Activated CD8-positive, alpha-beta memory T cell treated with anti-CD3 and anti-CD28 coated beads, Interleukin-2, amount 50 U/mL, for 1 hour (primary cell): ENCODE results near the gene RBP3.

Experiments used
- DNase-seq: peaks from one replicate; pipeline ENCODE4 v3.0.0-alpha.2; 2020; ENCODE audit errors: extremely low read depth

RBP3 gene

DNA sequence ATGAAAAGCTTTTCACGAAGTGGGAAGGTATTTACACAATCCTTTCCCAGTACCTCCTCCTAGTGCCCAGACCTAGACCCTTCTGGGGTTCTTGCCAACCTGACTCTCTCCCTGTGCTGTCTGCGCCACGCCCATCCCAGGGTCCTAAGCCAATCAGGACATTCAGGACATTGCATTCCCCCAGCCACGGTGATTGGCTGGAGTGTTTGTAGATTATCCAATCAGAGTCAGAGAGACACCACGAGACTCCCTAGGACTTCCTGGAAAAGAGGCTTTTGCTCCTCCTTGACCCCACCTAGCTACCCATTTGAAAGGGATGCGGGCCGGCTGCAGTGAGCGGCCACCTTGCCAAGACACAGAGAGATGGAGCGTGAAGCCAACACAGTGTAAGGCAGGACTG is 29.5 kb upstream of the RBP3 start:
- no peak for DNase-seq

DNA sequence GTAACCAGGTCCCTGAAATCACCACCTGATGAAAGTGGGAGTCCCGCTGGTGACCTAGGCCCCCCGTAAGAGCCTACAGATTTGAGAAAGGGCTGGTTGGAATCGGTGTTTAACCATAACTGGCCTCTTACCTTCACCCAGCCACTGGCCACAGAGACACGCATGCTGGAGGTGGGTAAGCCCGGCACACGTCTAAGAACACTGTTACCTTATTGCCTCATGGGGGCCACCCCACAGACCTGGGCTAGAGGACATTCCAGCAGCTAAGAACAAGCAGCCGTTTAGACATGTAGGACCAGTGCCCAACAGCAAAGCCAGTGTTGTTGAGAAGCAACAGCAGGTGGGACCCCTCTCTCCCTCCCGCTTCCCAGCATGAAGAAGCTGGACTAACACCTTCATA is 28.4 kb upstream of the RBP3 start:
- no peak for DNase-seq

DNA sequence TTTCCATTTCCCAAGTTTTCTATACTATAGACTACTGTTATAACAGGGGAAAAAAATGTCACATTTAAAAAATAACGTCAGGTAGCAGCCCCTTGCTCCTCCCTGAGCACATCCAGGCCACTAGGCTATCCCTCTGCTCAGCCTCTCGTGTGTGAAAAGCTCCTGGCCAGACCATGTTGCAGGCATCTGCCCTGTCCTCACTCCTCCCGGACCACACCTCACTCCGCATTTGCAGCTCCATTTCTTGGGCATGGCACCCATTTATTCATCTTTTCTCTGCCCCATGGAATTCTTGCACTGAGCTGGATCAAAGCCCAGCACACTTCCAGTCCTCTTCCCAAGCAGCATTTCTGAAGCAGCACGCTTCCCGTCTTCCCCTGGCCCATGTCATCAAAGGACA is 27.4 kb upstream of the RBP3 start:
- DNase-seq, result no peak

DNA sequence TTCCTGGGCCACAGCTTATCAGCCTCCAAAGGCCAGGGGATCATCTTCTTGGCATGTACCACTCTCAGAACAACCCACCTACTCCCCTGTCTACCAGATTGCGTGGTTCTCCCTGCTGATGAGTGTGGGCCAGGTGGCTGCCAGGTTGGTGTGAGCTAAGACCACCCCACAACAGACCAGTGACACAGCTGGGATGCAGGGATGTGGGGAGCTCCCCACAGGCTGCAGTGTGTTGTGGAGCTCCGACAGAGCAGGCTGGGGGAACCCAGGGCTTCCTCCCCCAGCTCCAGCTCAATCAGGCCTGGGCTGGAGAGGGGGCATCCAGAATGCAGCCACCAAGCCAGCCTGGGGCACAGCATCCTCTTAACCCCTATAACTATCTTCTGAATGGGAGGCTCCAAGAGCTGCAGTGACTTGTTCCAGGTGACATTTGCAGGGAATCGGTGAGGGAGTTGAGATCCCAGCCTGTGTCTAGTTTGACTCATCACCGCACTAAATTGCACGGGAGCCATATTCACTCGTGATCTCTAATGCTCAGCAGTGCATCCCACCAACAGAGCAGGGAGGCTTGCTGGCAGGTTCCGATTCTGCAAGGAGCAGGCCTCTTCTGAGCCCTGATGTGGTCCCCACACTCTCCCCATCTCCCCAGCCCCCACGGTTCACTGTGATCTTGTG is 26.5 kb upstream of the RBP3 start:
- DNase-seq, result no peak

DNA sequence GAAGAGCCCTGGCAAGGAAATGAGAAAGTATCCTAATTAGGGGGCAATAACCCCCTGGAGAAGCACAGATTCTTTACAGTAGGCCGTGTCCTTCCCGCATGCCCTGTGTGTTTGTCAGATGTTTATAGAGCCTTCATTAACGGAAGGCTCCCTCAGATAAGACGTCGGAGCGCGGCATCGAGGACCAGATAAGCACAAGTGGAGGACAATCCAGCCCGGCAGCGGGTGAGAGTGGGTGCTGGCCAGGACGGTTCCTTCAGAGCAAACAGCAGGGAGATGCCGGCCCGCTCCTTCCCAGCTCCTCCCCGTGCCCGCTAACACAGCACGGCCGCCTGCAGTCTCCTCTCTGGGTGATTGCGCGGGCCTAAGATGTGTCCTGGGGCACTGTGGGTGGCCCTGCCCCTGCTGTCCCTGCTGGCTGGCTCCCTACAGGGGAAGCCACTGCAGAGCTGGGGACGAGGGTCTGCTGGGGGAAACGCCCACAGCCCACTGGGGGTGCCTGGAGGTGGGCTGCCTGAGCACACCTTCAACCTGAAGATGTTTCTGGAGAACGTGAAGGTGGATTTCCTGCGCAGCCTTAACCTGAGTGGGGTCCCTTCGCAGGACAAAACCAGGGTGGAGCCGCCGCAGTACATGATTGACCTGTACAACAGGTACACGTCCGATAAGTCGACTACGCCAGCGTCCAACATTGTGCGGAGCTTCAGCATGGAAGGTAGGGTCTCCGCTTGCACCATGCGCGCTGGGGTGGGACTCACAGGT is 25.7 kb upstream of the RBP3 start, which contains the start of gene GDF2:
Gene GDF2 (plus strand): TSS at position 155 of the 762 bp plus-strand sequence. CDS start 215 bp downstream, at position 370.
- DNase-seq, result no peak

DNA sequence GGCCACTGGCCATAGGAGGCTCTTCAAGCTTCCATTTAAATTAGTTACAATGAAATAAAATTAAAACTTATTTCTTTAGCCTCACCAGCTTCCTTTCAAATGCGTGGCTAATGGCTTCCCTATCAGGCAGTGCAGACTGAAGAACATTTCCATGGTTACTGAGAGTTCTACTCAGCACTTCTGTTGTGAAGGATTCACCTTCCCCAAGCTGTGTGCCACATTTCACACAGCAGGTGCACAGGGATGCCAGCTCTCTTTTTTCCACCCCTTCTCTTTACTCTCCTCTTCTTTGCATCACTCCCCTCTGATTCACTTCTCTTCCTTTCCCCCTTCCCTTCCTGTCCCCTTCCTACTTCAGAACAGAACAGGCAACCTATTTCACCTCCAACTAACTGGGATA is 25.1 kb upstream of the RBP3 start:
- no peak for DNase-seq

DNA sequence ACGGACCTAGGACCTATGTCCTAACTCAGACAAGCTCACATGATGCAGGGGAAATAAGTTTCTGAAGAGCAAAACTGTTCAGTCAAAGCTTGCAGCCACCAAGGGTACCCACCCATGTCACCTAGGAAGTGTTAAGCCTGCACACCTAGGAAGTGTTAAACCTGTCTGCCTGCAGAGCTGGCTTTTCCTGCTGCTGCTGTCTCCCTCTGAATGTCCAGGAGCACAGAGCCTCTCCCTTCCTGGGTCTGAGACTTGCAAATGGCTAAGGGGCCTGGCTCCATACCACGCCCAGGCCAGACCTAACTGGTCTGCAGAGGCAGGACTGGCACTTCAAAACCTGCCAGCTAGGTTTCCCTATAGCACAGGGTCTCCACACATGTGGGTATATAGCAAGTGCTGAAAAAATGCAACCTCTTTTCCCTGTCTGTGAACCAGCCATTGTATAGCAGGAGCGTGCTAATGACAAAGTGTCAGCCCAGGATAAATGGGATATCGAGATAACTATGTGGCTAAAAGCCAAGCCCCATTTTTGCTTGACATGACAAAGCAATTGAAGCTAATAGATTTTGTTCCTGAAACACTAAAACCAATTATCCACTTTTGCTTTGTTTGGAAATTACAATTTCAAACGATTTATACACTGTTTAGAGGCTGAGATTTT is 24.4 kb upstream of the RBP3 start:
- DNase-seq, result no peak

DNA sequence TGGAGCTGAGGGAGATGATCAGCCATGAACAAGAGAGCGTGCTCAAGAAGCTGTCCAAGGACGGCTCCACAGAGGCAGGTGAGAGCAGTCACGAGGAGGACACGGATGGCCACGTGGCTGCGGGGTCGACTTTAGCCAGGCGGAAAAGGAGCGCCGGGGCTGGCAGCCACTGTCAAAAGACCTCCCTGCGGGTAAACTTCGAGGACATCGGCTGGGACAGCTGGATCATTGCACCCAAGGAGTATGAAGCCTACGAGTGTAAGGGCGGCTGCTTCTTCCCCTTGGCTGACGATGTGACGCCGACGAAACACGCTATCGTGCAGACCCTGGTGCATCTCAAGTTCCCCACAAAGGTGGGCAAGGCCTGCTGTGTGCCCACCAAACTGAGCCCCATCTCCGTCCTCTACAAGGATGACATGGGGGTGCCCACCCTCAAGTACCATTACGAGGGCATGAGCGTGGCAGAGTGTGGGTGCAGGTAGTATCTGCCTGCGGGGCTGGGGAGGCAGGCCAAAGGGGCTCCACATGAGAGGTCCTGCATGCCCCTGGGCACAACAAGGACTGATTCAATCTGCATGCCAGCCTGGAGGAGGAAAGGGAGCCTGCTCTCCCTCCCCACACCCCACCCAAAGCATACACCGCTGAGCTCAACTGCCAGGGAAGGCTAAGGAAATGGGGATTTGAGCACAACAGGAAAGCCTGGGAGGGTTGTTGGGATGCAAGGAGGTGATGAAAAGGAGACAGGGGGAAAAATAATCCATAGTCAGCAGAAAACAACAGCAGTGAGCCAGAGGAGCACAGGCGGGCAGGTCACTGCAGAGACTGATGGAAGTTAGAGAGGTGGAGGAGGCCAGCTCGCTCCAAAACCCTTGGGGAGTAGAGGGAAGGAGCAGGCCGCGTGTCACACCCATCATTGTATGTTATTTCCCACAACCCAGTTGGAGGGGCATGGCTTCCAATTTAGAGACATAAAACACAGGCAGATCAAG is 22.6 kb upstream of the RBP3 start:
- DNase-seq, result no peak

DNA sequence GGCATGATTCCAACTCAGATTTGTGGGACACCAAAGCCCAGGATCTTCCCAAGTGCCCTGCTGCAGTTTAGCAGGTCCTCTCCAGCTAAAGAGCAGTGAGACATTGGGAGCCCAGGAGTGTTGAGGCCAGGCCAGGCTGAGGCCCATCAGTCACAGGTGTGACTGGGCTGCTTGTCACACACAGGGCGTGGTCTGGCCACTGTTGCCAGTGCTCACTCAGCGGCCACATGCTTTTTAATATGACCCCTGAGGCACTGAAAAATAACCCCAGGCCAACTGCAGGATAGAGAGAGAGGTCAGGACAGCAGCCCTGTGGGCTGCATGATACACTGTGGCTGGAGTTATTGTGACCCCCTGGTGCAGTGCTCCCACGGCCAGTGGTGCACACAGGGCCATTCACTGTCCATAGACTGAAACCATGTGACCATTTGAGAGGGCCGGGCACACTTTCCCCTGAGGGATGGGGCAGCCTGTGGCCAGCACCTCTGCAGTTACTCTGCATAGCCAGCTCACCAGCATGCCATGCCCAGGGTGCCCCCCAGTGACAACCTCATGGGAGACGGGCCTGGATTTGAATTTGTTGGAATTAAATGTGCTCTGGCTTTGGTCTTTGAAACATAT is 21.7 kb upstream of the RBP3 start:
- no peak for DNase-seq

DNA sequence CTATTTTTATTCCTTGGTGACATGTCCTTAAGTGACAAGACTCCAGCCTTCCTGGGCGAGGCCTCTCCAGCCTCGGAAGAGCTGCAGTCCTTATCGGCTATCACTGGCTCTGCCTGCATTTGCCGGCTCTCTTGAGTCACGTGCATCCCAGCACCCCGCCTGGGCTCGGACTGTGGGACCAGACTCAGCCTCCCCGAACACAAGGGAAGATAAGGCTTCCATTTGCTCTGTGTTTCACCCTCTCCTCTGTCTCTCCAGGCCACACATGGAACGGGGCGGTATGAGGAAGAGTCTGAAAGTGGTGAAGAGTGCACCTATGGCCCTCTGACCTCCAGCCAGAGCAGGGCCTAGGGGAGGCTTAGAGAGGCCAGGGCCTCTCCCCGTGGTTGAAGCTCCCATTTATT is 21.2 kb upstream of the RBP3 start:
- DNase-seq, result no peak

DNA sequence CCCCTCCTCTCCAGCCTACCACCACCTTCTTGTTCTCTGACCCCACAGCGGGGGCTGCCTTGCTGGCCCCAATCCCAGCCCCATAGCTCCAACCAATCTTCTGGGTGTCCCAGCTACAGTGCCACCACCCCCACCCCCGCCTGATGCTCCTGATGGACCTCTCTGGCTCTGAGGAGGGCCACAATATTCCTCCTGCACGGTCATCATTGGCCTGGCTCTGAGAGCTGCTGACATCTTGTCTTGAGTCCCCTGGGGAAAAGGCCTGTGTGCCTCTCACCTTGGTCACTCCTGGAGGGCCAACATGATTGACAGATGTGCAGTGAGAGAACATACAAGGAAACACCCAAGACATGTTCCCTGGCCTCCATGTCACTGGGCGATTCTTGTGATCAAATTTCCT is 18.3 kb upstream of the RBP3 start:
- no peak for DNase-seq

DNA sequence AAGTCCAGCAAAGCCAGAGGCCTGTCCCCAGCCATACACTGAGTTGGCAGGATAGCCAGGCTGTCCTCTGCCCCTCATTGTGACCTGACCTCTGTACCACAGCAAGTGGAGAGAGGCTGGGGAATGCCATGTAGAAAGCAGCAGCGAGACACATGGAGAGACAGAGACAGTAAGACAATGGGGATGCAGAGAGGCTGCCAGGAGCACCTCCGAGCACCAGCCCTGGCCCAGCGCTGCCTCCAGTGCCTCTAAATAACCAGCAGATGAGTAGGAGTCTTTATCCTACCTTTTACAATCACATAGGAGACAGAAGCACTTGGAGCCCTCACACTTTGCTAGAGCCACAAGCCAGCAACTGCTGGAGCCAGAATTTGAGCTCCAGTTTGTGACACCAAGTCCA is 17.8 kb upstream of the RBP3 start:
- no peak for DNase-seq

DNA sequence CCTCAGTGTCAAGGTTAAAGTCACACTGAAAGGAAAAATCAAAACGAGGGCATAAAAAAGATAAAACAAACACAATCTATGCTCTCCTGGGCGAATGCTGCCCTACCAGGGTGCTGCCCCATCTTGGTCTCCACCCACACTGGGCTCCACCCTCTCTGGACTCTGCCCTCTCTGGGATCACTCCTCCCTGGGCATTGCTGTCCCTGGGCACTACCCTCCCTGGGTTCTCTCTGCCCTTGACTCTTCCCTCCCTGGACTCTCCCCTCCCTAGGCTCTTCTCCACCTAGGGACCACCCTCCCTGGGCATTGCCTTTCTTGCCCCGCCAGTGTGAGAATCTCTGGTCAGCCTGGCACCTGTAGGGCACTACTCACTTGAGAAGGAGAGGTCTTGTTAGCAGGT is 17.4 kb upstream of the RBP3 start:
- DNase-seq, result no peak

DNA sequence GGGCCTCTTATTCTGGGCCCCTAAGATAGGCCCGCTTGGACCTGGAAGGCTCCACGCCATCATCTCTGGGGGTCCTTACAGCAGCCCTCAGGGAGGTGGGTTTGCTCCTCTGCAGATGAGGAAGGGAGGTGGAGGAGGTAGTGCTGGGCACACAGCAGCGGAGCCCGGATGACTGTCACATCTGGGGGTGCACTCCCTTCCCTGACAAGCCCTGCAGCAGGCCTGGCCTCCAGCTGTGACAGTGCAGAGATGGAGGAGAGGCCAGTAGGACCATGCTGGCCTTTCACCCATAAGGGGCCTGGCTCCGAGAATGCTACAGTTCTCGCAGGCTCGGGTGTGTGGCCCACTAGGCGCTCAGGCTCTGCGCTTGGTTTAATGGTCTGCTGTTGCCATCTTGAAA is 16.7 kb upstream of the RBP3 start:
- no peak for DNase-seq

DNA sequence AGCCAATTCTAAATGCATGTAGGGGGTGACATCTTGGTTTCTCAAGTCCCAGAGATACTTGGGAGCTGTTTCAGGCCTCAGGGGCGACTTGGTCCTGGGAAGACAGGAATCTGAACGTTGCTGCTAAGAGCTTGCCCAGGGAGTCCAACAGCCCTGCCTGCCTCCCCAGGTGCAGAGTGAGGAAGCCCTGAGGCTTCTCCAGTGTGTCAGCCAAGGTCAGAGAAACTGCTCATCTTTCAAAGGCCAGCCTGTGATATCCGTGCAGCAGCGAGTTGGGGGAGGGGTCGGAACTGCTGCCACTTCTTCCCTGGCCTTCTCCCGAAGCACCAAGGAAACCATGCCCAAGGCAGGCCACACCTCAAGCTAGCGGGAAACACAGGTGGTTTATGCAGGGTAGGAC is 16.2 kb upstream of the RBP3 start:
- no peak for DNase-seq

DNA sequence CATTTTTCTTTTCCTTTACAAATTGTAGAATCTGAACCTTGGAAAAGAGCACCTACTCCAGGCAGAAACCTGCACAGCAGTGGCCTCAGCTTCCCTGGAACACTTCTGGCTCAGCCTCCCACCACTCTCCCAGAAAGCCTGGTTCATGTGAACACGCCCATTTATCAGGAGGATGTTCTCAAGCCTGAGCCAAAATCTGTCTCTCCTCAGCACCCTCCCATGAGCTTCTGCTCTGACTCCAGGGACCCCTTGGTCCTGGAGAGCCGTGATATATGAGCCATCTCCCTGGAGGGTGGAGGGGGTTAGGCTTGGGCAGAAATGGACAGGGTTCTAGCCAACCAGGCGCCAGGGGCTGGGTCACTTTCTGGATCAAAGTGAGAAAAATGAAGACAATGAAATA is 15.8 kb upstream of the RBP3 start:
- DNase-seq, result no peak

DNA sequence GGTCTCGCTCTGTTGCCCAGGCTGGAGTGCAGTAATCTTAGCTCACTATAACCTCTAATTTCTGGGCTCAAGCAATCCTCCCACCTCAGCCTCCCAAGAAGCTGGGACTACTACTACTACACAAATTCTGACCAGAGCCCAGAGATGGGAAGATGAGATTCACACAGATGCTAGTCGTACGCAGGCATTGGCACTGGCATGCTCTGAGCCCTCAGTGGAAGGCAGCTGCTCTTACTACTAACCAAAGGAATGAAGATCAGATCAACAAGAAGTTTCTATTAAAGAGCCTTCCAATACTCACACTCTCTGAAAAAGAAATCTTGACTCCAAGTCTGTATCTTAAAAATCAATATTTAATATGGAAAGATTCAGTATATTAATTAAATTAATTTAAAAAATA is 15.2 kb upstream of the RBP3 start:
- no peak for DNase-seq

DNA sequence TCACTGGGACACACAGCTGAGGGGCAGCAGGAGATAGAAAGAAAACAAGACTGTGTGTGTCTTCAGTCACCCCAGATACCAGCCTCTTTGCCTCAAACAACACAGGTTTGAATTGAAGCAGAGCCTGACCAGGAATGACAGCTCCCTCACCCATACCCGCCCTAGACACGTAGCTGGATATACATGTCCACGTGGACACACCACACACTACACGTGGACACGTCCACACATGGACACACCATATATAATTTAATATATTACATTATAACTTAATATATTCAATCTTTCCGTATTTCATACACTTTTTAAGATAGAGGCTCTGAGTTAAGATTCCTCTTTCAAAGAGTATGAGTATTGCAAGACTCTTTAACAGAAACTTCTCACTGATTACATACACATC is 14.6 kb upstream of the RBP3 start:
- DNase-seq, result no peak

DNA sequence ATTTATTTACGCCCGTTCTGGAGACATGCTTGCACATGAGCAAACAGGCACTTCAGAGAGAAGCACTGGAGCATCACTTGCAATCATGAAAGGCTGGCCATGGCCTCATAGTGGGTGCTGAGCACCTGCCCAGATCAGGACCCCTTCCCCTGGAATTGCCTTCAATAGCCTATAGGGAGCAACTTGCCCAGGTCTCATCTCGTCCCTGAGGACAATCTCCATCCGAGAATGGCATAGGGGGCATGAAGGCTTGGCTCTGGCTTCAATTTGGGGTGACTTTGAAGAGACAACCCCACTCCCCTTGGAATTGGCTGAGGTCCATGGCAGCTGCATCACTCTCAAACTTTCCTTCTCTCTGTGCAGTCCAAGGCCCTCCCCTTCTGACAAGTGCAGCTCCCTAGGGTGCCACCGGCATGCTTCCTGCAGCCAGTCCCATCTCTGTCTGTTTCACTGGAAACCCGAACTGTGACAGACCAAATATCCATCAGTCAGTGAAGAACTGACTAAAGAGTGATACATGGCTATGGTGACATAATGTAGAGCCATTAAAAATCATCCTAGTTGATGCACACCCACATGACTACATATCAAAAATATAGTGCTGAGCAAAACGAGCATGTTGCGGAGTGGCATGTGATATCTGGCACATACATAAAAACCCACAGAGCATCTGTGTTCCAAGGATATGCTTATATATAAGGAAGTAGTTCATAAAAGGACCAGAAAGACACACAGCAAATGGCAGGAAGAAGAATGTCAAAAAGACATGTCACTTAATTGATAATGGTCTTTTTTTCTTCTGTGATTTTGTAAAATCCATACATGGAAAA is 13.5 kb upstream of the RBP3 start:
- DNase-seq, result no peak

DNA sequence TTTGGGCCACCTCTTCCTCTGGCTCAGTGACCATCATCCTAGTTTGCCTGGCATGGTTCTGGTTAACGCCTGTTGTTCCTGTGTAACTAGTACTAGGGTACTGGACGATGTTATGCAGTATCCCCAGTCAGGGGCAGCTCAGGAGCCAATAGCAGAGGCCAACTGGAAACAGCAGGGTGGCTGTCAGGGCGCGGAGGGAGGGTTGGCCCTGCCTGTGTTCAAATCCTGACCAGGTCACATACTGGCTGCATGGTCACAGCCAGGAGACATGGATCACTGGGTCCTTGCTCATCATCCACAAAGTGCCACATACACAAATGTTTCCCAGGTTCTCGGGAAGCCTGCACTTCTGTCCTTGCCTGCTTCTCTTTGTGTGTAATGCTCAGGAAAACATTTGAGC is 12.3 kb upstream of the RBP3 start:
- no peak for DNase-seq
